ENCODE results near the gene CDON. TPM values are rescaled to one million over a fixed set of nuclear protein-coding genes. Genes with fewer than 3 reads are reported as not detected.

The CDON gene
- total and polyA plus RNA-seq, 2 of the 13 experiments (the other 11 are each of a cell fraction or from before 2014, with no cell fraction given), result 9.6 to 12.8 TPM

DNA sequence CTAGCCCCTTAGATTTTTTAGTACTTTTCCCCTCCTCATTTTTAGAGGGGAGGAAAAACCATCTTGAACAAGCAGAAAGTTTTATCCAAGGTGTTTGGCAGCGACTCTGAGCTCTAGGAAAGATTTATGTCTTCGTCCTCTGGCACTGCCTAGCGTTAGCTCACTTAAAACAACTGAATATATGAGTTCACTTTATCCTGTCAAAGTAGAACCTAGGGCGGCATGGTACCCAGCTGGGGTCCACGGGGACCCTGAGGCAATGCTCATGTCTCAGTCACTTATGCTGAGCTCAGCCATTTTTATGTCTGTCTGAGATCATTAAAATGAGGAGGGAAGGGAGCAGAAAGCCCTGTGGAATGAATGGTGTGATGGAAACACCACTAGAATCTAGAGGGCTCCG, 131.0 kb downstream of the CDON start:
- no peak overlapping the region for H2AFZ ChIP-seq (ENCODE audit: low read length)
- no peaks in the 10 kb centered on the region for H3K79me2 ChIP-seq (ENCODE audit: insufficient read depth, low read length)
- 0 out of 5 replicates have a peak, but pooled peaks cover 0 to 8% of the 10 kb centered on the region in 2 experiments for H3K27me3 ChIP-seq (ENCODE audit: control insufficient read depth in 1 of 2, insufficient read depth in 2 of 2, low read length in 2 of 2)
- H3K27ac ChIP-seq (ENCODE audit: extremely low read length, insufficient read depth, low read length), result no peak overlapping the region
- WGBS (ENCODE audit: low lambda C conversion rate), result 66% methylated on average over 6 of the region's 6 CpGs
- no peaks in the 10 kb centered on the region for H3K36me3 ChIP-seq (replicated peaks in 1 of 2; ENCODE audit: control insufficient read depth in 1 of 2, insufficient read depth in 2 of 2, low read length in 2 of 2)
- no peak overlapping the region for H3K9ac ChIP-seq (ENCODE audit: insufficient read depth, low read depth, low read length)
- ChIA-PET POLR2A (no interaction called here), CTCF (ENCODE audit: low intra/inter-chr PET ratio, low total read pairs) (no interaction called here)
- H3K9me3 ChIP-seq (ENCODE audit: low read length), result no peaks in the 10 kb centered on the region
- peak; percentile 88 for TF ChIP-seq MAFF (IDR thresholded peaks at IDR 0.05; ENCODE audit: low read depth, low read length)
- no peak for TF ChIP-seq ZNF460 (CRISPR knock-in tag; IDR thresholded peaks at IDR 0.05; ENCODE audit: borderline replicate concordance)
- TF ChIP-seq MAFK (conservative IDR thresholded peaks at IDR 0.05 in 1 of 2, IDR thresholded peaks at IDR 0.05 in 1 of 2; ENCODE audit: low read length in 2 of 2), result peak; percentile 92 to 93
- no peak for TF ChIP-seq CHCHD3 (CRISPR knock-in tag; IDR thresholded peaks at IDR 0.05)
- TF ChIP-seq FOXA1 (IDR thresholded peaks at IDR 0.05), result no peak
- TF ChIP-seq FOXA1 (CRISPR knock-in tag; IDR thresholded peaks at IDR 0.05), result no peak
- no peak overlapping the region for H3K4me3 ChIP-seq (replicated peaks in 1 of 3; ENCODE audit: insufficient read depth in 1 of 3, low read depth in 2 of 3, low read length in 3 of 3)
- H4K20me1 ChIP-seq (ENCODE audit: insufficient read depth, low read length), result no peaks in the 10 kb centered on the region
- ATAC-seq (no peak), FAIRE-seq (no peak), DNase-seq (ENCODE audit: low spot score) (no peak)
- H3K4me2 ChIP-seq (ENCODE audit: low read depth, low read length), result no peak overlapping the region
- BruUV-seq (replicated peaks), result no TSS peak
- intact Hi-C loops (cut with micrococcal nuclease; ENCODE audit: unreplicated experiment), result no loop called here
- peaks cover 28% of the 10 kb centered on the region for H3K4me1 ChIP-seq (ENCODE audit: insufficient read depth, low read length)
- in situ Hi-C loops (cut with HindIII; ENCODE audit: extremely low pct_ligation_motif_present, low pct_unique_long_range_greater_than_20kb), result no loop called here

DNA sequence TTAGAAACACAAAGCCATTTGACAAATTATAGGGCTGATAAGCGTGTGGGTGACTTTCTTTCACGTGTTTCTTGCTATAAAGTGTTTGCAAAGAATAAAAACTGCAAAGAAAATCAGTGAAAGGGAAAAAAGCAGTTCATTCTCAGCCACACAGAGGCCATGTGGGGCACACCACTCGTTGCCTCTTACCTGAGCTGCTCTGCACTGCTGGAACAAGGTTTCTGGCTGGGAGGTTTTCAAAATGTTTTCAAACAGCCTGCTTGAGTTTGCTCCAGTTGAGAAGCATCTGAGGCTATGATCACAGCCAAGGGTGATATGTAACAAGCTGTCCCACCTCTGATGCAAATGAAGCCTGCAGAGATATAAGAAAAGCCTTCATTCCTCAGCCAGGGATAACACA, 131.6 kb downstream of the CDON start:
- H3K4me2 ChIP-seq (ENCODE audit: low read depth, low read length), result no peak overlapping the region
- CTCF ChIA-PET (ENCODE audit: low intra/inter-chr PET ratio, low total read pairs), result no interaction called here
- DNase-seq (ENCODE audit: low spot score) (no peak), FAIRE-seq (no peak), ATAC-seq (no peak)
- peaks cover 32% of the 10 kb centered on the region for H3K4me1 ChIP-seq (ENCODE audit: insufficient read depth, low read length)
- H3K79me2 ChIP-seq (ENCODE audit: insufficient read depth, low read length), result no peaks in the 10 kb centered on the region
- H3K9ac ChIP-seq (ENCODE audit: insufficient read depth, low read depth, low read length), result no peak overlapping the region
- H3K9me3 ChIP-seq (ENCODE audit: low read length), result no peaks in the 10 kb centered on the region
- H3K36me3 ChIP-seq (replicated peaks in 1 of 2; ENCODE audit: control insufficient read depth in 1 of 2, insufficient read depth in 2 of 2, low read length in 2 of 2), result no peaks in the 10 kb centered on the region
- H3K4me3 ChIP-seq (replicated peaks in 1 of 3; ENCODE audit: insufficient read depth in 1 of 3, low read depth in 2 of 3, low read length in 3 of 3), result no peak overlapping the region
- no peak overlapping the region for H3K27ac ChIP-seq (ENCODE audit: extremely low read length, insufficient read depth, low read length)
- TF ChIP-seq, protein P1, sequence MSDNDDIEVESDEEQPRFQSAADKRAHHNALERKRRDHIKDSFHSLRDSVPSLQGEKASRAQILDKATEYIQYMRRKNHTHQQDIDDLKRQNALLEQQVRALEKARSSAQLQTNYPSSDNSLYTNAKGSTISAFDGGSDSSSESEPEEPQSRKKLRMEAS (IDR thresholded peaks at IDR 0.05), result no peak
- TF ChIP-seq GTF2F1 (IDR thresholded peaks at IDR 0.05; ENCODE audit: low read length) (no peak), ETV6 (CRISPR knock-in tag; conservative IDR thresholded peaks at IDR 0.05) (no peak), ESRRA (CRISPR knock-in tag; IDR thresholded peaks at IDR 0.05; ENCODE audit: low read depth) (no peak)
- TF ChIP-seq, protein P2, sequence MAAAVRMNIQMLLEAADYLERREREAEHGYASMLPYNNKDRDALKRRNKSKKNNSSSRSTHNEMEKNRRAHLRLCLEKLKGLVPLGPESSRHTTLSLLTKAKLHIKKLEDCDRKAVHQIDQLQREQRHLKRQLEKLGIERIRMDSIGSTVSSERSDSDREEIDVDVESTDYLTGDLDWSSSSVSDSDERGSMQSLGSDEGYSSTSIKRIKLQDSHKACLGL (CRISPR knock-in tag; IDR thresholded peaks at IDR 0.05), result no peak
- TF ChIP-seq, protein P3, sequence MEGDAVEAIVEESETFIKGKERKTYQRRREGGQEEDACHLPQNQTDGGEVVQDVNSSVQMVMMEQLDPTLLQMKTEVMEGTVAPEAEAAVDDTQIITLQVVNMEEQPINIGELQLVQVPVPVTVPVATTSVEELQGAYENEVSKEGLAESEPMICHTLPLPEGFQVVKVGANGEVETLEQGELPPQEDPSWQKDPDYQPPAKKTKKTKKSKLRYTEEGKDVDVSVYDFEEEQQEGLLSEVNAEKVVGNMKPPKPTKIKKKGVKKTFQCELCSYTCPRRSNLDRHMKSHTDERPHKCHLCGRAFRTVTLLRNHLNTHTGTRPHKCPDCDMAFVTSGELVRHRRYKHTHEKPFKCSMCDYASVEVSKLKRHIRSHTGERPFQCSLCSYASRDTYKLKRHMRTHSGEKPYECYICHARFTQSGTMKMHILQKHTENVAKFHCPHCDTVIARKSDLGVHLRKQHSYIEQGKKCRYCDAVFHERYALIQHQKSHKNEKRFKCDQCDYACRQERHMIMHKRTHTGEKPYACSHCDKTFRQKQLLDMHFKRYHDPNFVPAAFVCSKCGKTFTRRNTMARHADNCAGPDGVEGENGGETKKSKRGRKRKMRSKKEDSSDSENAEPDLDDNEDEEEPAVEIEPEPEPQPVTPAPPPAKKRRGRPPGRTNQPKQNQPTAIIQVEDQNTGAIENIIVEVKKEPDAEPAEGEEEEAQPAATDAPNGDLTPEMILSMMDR (CRISPR knock-in tag; IDR thresholded peaks at IDR 0.05), result no peak
- TF ChIP-seq, protein P4, sequence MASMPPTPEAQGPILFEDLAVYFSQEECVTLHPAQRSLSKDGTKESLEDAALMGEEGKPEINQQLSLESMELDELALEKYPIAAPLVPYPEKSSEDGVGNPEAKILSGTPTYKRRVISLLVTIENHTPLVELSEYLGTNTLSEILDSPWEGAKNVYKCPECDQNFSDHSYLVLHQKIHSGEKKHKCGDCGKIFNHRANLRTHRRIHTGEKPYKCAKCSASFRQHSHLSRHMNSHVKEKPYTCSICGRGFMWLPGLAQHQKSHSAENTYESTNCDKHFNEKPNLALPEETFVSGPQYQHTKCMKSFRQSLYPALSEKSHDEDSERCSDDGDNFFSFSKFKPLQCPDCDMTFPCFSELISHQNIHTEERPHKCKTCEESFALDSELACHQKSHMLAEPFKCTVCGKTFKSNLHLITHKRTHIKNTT (CRISPR knock-in tag; IDR thresholded peaks at IDR 0.05), result no peak
- TF ChIP-seq, protein P5, sequence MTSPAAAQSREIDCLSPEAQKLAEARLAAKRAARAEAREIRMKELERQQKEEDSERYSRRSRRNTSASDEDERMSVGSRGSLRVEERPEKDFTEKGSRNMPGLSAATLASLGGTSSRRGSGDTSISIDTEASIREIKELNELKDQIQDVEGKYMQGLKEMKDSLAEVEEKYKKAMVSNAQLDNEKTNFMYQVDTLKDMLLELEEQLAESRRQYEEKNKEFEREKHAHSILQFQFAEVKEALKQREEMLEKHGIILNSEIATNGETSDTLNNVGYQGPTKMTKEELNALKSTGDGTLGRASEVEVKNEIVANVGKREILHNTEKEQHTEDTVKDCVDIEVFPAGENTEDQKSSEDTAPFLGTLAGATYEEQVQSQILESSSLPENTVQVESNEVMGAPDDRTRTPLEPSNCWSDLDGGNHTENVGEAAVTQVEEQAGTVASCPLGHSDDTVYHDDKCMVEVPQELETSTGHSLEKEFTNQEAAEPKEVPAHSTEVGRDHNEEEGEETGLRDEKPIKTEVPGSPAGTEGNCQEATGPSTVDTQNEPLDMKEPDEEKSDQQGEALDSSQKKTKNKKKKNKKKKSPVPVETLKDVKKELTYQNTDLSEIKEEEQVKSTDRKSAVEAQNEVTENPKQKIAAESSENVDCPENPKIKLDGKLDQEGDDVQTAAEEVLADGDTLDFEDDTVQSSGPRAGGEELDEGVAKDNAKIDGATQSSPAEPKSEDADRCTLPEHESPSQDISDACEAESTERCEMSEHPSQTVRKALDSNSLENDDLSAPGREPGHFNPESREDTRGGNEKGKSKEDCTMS (CRISPR knock-in tag; conservative IDR thresholded peaks at IDR 0.05), result no peak
- no TSS peak for BruUV-seq (replicated peaks)
- in situ Hi-C loops (cut with HindIII; ENCODE audit: extremely low pct_ligation_motif_present, low pct_unique_long_range_greater_than_20kb) (no loop called here), intact Hi-C loops (cut with micrococcal nuclease; ENCODE audit: unreplicated experiment) (no loop called here)
- WGBS (ENCODE audit: low lambda C conversion rate), result 30% methylated on average over 3 of the region's 3 CpGs
- no peak overlapping the region for H2AFZ ChIP-seq (ENCODE audit: low read length)
- 0 out of 5 replicates have a peak, but pooled peaks cover 0 to 8% of the 10 kb centered on the region in 2 experiments for H3K27me3 ChIP-seq (ENCODE audit: control insufficient read depth in 1 of 2, insufficient read depth in 2 of 2, low read length in 2 of 2)
- no peaks in the 10 kb centered on the region for H4K20me1 ChIP-seq (ENCODE audit: insufficient read depth, low read length)
- POLR2A ChIA-PET, result no interaction called here

Measured in HepG2 (cell line).